Measurements from ENCODE around the gene ATP6V0D1.

- TF ChIP-seq CTCF (IDR thresholded peaks at IDR 0.05 in 8 of 11, conservative IDR thresholded peaks at IDR 0.05 in 3 of 11), result no peak
- no peak for TF ChIP-seq POLR2A (IDR thresholded peaks at IDR 0.05)
Measured at GRCh38 chr16:67481561-67482232, 740 bp upstream of the ATP6V0D1 start.
